AG09319 (cell line): ENCODE measurements around the gene TRPM2.
"Not testable (repeated sequence)": the region's sequence is repeated elsewhere in the genome, so short reads cannot be mapped to it uniquely, and the experiment has no call there.

ENCODE experiments used
- DNase-seq: peaks from one replicate; pipeline ENCODE4 v3.0.0-alpha.2; 2010; ENCODE audit warnings: low read depth; ENCODE audit errors: extremely low read depth
- TF ChIP-seq, protein P1 (sequence below): IDR thresholded peaks from 2 replicates; pipeline ENCODE4 v1.5.1; 2011; ENCODE audit warnings: low read depth, mild to moderate bottlenecking, inconsistent platforms, low read length, moderate library complexity

TRPM2 gene

GRCh38 chr21:44416193-44416592 lies 62.8 kb downstream of the TRPM2 start:
- TF ChIP-seq, protein P1, sequence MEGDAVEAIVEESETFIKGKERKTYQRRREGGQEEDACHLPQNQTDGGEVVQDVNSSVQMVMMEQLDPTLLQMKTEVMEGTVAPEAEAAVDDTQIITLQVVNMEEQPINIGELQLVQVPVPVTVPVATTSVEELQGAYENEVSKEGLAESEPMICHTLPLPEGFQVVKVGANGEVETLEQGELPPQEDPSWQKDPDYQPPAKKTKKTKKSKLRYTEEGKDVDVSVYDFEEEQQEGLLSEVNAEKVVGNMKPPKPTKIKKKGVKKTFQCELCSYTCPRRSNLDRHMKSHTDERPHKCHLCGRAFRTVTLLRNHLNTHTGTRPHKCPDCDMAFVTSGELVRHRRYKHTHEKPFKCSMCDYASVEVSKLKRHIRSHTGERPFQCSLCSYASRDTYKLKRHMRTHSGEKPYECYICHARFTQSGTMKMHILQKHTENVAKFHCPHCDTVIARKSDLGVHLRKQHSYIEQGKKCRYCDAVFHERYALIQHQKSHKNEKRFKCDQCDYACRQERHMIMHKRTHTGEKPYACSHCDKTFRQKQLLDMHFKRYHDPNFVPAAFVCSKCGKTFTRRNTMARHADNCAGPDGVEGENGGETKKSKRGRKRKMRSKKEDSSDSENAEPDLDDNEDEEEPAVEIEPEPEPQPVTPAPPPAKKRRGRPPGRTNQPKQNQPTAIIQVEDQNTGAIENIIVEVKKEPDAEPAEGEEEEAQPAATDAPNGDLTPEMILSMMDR, result no peak
- DNase-seq, result no peak

DNA sequence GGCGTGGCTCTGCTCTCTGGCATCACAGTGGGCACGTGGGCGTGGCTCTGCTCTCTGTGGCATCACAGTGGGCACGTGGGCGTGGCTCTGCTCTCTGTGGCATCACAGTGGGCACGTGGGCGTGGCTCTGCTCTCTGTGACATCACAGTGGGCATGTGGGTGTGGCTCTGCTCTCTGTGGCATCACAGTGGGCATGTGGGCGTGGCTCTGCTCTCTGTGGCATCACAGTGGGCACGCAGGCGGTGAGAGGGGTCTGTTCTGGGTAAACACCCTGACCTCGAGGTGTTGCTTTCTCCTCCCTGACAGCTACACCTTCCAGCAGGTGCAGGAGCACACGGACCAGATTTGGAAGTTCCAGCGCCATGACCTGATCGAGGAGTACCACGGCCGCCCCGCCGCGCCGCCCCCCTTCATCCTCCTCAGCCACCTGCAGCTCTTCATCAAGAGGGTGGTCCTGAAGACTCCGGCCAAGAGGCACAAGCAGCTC lies 64.2 kb downstream of the TRPM2 start:
- not testable (repeated sequence) for DNase-seq

GRCh38 chr21:44418108-44418875 lies 64.9 kb downstream of the TRPM2 start:
- no peak for DNase-seq
- TF ChIP-seq, protein P1, result no peak

DNA sequence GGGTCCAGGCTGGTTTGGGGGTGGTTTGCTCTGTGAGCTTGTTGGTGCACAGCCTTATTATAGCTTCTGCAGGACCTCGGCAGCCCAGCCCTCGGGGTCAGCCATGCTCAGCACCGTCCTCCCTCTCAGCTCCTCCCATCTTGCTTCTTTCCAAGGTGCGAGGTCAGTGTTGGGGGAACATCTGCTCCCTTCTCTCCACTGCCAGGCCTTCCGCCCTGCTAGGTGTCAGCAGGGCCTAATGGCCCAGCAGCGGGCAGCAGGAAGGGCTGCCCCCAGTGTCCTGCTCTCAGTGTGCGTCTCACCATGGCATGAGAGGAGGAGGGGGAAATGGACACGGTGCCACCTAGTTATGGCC lies 65.4 kb downstream of the TRPM2 start:
- no peak for DNase-seq
- TF ChIP-seq, protein P1, result no peak

GRCh38 chr21:44419679-44420078 lies 66.3 kb downstream of the TRPM2 start:
- no peak for DNase-seq
- TF ChIP-seq, protein P1, result no peak

- DNase-seq, result no peak
- TF ChIP-seq, protein P1, result no peak
These were observed 67.2 kb downstream of the TRPM2 start for GRCh38 chr21:44420416-44421205.

DNA sequence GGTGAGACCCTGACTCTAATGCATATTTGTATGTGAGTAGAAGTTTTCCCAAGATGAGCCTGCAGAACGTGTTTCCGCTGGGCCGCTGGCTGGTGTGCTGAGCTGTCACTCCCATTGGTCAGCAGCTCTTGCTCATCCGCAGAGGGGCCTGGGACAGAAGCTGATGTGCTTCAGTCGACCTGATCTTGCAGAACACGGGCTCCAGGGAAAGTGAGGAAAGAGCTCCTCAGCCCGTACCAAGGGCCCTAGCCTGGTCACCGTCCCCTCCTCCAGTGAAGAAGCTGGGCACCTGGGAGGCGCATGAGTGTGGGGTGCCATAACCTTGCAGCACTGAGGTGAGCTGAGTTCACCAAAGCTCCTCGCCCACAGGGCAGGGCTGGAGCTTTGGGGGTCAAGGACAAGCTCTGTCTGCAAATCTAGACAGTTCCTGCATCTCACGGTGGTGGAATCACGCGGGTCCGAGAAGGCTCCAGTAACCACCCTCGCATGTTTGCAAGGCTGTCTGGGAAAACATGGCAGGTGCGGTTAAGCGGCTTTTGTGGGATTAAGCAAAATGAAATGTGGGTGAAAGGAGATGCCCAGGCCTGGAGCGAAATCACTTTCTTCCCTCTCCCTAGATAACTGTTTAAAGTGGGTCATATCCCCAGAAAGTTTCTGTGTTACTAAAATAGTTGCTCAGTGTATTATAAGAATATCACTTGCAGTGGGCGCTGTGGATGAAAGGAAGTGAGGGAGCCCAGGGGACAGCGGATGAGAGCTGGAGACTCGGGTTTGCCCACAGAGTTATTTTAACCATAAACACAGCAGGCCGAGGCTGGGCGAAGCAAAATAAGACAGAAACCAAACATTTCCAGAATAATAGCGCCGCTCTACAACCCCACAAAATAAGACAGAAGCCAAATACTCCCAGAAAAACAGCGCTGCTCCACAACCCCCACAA lies 68.8 kb downstream of the TRPM2 start:
- DNase-seq, result no peak
- TF ChIP-seq, protein P1, result no peak
